ENCODE measurements around the gene EAPP. TPM values are rescaled to one million over a fixed set of nuclear protein-coding genes. Genes with fewer than 3 reads are reported as not detected.

EAPP gene
- total RNA-seq, 1 donor from 2014 or later: 10.1 TPM

DNA sequence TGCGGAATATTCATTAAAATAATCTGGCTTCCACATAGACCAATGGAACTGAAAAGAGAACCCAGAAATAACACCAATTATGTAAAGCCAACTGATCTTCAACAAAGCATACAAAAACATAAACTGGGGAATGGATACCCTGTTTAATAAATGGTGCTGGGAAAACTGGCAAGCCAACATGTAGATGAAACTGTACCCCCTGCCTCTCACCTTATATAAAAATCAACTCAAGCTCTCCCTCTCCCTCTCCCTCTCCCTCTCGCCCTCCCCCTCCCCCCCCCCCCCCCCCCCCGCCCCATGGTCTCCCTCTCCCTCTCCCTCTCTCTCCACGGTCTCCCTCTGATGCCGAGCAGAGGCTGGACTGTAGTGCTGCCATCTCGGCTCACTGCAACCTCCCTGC is 64.3 kb downstream of the EAPP start:
- Histone ChIP-seq H3K36me3 (no peaks in the 10 kb centered on the region), H3K4me3 (no peak overlapping the region), H3K9me3 (no peaks in the 10 kb centered on the region), H3K27me3 (no peaks in the 10 kb centered on the region), H3K4me1 (no peaks in the 10 kb centered on the region), H3K27ac (no peak overlapping the region)
- intact Hi-C loops (cut with DNase I): no loop called here
- no peak for DNase-seq (ENCODE audit: low spot score in 2 of 2)
- TF ChIP-seq, protein P1, sequence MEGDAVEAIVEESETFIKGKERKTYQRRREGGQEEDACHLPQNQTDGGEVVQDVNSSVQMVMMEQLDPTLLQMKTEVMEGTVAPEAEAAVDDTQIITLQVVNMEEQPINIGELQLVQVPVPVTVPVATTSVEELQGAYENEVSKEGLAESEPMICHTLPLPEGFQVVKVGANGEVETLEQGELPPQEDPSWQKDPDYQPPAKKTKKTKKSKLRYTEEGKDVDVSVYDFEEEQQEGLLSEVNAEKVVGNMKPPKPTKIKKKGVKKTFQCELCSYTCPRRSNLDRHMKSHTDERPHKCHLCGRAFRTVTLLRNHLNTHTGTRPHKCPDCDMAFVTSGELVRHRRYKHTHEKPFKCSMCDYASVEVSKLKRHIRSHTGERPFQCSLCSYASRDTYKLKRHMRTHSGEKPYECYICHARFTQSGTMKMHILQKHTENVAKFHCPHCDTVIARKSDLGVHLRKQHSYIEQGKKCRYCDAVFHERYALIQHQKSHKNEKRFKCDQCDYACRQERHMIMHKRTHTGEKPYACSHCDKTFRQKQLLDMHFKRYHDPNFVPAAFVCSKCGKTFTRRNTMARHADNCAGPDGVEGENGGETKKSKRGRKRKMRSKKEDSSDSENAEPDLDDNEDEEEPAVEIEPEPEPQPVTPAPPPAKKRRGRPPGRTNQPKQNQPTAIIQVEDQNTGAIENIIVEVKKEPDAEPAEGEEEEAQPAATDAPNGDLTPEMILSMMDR (IDR thresholded peaks at IDR 0.05): no peak

DNA sequence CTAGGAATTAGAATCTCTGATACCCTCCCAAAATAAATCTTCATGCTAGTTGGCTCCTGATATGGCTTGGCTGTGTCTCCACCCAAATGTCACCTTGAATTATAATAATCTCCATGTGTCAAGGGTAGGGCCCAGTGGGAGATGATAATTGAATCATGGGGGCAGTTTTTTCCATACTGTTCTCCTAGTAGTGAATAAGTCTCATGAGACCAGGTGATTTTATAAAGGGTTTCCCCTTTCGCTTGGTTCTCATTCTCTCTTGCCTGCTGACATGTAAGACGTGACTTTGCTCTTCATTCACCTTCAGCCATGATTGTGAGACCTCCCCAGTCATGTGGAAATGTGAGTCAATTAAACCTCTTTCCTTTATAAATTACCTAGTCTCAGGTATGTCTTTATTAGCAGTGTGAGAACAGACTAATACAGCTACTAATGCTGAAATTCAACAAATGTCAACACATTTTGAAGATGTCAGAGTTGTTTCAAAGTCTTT is 65.3 kb downstream of the EAPP start:
- H3K27ac ChIP-seq: no peak overlapping the region
- intact Hi-C loops (cut with DNase I): no loop called here
- H3K27me3 ChIP-seq: no peaks in the 10 kb centered on the region
- no peak overlapping the region for H3K4me3 ChIP-seq
- TF ChIP-seq, protein P1 (IDR thresholded peaks at IDR 0.05): no peak
- no peaks in the 10 kb centered on the region for H3K9me3 ChIP-seq
- H3K4me1 ChIP-seq: no peaks in the 10 kb centered on the region
- H3K36me3 ChIP-seq: no peaks in the 10 kb centered on the region
- no peak for DNase-seq (ENCODE audit: low spot score in 2 of 2)

DNA sequence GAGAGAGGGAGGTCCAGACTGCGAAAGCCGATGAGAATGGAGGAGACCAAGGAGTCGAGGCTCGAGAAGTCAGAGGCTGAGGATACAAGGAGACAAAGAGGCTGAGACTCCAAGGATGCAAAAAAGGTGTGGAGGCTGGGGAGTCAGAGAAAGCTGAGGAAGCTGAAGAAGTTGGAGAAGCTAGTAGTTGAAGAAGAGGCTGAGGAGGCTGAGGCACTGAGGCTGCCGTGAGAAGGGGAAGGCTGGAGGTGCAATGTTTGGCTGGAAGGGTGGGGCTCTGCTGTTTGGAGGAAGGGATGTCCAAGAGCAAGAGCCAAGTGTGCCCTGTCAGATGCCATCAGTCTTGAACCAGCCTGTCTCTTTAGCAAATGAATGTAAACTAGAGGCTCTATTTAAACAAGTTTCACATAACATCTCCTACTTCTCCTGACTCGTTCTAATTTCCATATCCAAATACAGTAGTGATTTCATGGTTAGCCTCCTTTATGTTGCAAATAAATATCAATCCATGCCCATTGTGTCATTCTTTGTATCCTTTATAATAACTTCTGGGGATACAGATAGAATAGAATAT is 66.7 kb downstream of the EAPP start:
- no peaks in the 10 kb centered on the region for H3K9me3 ChIP-seq
- no peaks in the 10 kb centered on the region for H3K4me1 ChIP-seq
- no peaks in the 10 kb centered on the region for H3K27me3 ChIP-seq
- no peak overlapping the region for H3K4me3 ChIP-seq
- H3K36me3 ChIP-seq: no peaks in the 10 kb centered on the region
- no peak for DNase-seq (ENCODE audit: low spot score in 2 of 2)
- intact Hi-C loops (cut with DNase I): no loop called here
- no peak overlapping the region for H3K27ac ChIP-seq
- TF ChIP-seq, protein P1 (IDR thresholded peaks at IDR 0.05): no peak

DNA sequence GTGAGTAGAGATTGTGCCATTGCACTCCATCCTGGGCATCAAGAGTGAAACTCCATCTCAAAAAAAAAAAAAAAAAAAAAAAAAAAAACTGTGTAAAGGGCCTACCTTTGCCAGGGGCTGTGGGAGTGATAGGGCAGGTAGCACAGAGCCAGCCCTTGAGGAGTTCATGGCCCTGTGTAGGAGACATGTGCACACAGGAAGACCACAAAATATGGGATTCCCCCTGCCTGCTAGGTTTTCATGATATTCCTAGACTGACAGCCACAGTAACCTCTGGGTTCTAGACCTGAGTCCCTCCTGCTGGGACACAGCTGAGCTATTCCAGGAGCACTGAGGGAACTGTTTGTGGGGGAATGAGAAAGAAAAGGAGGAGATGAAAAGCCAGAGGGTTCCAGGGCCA is 69.2 kb downstream of the EAPP start:
- Histone ChIP-seq H3K4me3 (no peak overlapping the region), H3K27ac (no peak overlapping the region), H3K36me3 (no peaks in the 10 kb centered on the region), H3K27me3 (no peaks in the 10 kb centered on the region), H3K9me3 (no peaks in the 10 kb centered on the region), H3K4me1 (no peaks in the 10 kb centered on the region)
- intact Hi-C loops (cut with DNase I): no loop called here
- TF ChIP-seq, protein P1 (IDR thresholded peaks at IDR 0.05): no peak
- DNase-seq (ENCODE audit: low spot score in 2 of 2): no peak

DNA sequence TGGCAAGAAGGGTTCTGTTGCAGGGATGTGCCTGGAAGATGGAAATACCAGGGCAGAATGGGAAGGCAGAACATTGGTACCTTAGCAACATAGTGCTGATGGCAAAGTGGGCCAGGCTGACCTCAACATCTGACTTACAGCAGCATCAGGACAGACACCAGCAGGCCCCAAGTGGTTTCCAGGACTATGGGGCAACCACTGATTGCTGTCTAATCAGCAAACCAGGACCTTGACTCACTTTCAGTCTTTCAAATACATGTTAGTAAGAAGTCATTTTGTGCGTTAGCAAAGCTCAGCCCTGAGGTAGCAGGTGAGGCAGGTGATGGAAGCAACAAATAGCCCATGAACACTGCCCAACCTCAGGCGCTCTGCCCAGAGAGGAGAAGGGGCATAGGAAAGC is 72.8 kb downstream of the EAPP start:
- Histone ChIP-seq H3K27ac (no peak overlapping the region), H3K4me3 (no peak overlapping the region), H3K27me3 (no peaks in the 10 kb centered on the region), H3K36me3 (no peaks in the 10 kb centered on the region), H3K9me3 (no peaks in the 10 kb centered on the region), H3K4me1 (no peaks in the 10 kb centered on the region)
- no peak for DNase-seq (ENCODE audit: low spot score in 2 of 2)
- intact Hi-C loops (cut with DNase I): loop anchor here (10.0 kb wide), 1 partner anchor 168 kb away; the partner anchor contains the start of gene SNX6
- TF ChIP-seq, protein P1 (IDR thresholded peaks at IDR 0.05): no peak

Other genes starting within 250 kb of the EAPP start
- 9.6 TPM for gene SPTSSA, start 77.5 kb downstream of the EAPP start, total RNA-seq
- gene SNX6, start 90.4 kb upstream of the EAPP start, total RNA-seq: 25.3 TPM
- gene CFL2, start 174.9 kb upstream of the EAPP start, total RNA-seq: 49.0 TPM